Measurements from ENCODE around the gene HSPA9.
"Not testable (repeated sequence)": the region's sequence is repeated elsewhere in the genome, so short reads cannot be mapped to it uniquely, and the experiment has no call there.

The HSPA9 gene

GRCh38 chr5:138515556-138516245 lies 59.5 kb downstream of the HSPA9 start:
- no peak for DNase-seq (ENCODE audit: low read depth)
- no peak for TF ChIP-seq CTCF (conservative IDR thresholded peaks at IDR 0.05; ENCODE audit: low read depth, low read length)
- no peak overlapping the region for H3K4me3 ChIP-seq (ENCODE audit: low read length)

GRCh38 chr5:138514021-138514420 lies 61.2 kb downstream of the HSPA9 start:
- no peak overlapping the region for H3K4me3 ChIP-seq (ENCODE audit: low read length)
- TF ChIP-seq CTCF (conservative IDR thresholded peaks at IDR 0.05; ENCODE audit: low read depth, low read length) = no peak
- DNase-seq (ENCODE audit: low read depth) = no peak

- no peak overlapping the region for H3K4me3 ChIP-seq (ENCODE audit: low read length)
- no peak for TF ChIP-seq CTCF (conservative IDR thresholded peaks at IDR 0.05; ENCODE audit: low read depth, low read length)
- no peak for DNase-seq (ENCODE audit: low read depth)
Observed at GRCh38 chr5:138508958-138509357, 66.2 kb downstream of the HSPA9 start.

- not testable (repeated sequence) for H3K4me3 ChIP-seq (ENCODE audit: low read length); DNase-seq (ENCODE audit: low read depth)
Observed at GRCh38 chr5:138507485-138507884, 67.7 kb downstream of the HSPA9 start.

- no peak overlapping the region for H3K4me3 ChIP-seq (ENCODE audit: low read length)
- no peak for DNase-seq (ENCODE audit: low read depth)
- TF ChIP-seq CTCF (conservative IDR thresholded peaks at IDR 0.05; ENCODE audit: low read depth, low read length) = no peak
Observed at GRCh38 chr5:138506370-138507306, 68.6 kb downstream of the HSPA9 start.

GRCh38 chr5:138504799-138505198 lies 70.4 kb downstream of the HSPA9 start:
- DNase-seq (ENCODE audit: low read depth) = peak; percentile 38
- no peak for TF ChIP-seq CTCF (conservative IDR thresholded peaks at IDR 0.05; ENCODE audit: low read depth, low read length)
- no peak overlapping the region for H3K4me3 ChIP-seq (ENCODE audit: low read length)

All from retinal pigment epithelial cell (primary cell).